NCI-H82 (cell line): ENCODE data around the gene GARNL3.

Source experiments
- DNase-seq: peaks from one replicate; lab custom pipeline; 2025; lab: John Stamatoyannopoulos, UW

Gene GARNL3

GRCh38 chr9:127388037-127388855 lies 123.7 kb downstream of the GARNL3 start:
- DNase-seq, result no peak

GRCh38 chr9:127388856-127389238 lies 124.3 kb downstream of the GARNL3 start:
- DNase-seq, result no peak

- DNase-seq, result no peak
Measured at GRCh38 chr9:127389381-127390247, 125.0 kb downstream of the GARNL3 start.

GRCh38 chr9:127390248-127390545 lies 125.6 kb downstream of the GARNL3 start:
- no peak for DNase-seq

GRCh38 chr9:127390563-127390962 lies 126.0 kb downstream of the GARNL3 start:
- no peak for DNase-seq

- DNase-seq, result no peak
Measured at GRCh38 chr9:127392166-127392565, 127.6 kb downstream of the GARNL3 start.

- no peak for DNase-seq
Measured at GRCh38 chr9:127392976-127393375, 128.4 kb downstream of the GARNL3 start.

GRCh38 chr9:127393645-127394044 lies 129.1 kb downstream of the GARNL3 start:
- no peak for DNase-seq

GRCh38 chr9:127395497-127396252 lies 131.1 kb downstream of the GARNL3 start:
- DNase-seq, result peak; percentile 37

- DNase-seq, result no peak
Measured at GRCh38 chr9:127396253-127396807, 131.8 kb downstream of the GARNL3 start.

- DNase-seq, result peak; percentile 100
Measured at GRCh38 chr9:127396808-127397645, 132.5 kb downstream of the GARNL3 start, which contains the start of gene SLC2A8. Gene SLC2A8, plus strand, starts transcription at chr9:127397169. Its CDS starts 62 bp downstream, at chr9:127397231.

GRCh38 chr9:127397646-127398274 lies 133.2 kb downstream of the GARNL3 start:
- DNase-seq, result peak; percentile 65

GRCh38 chr9:127398275-127398647 lies 133.7 kb downstream of the GARNL3 start:
- DNase-seq, result no peak

GRCh38 chr9:127398715-127399400 lies 134.3 kb downstream of the GARNL3 start:
- DNase-seq, result peak; percentile 38

GRCh38 chr9:127399736-127400269 lies 135.2 kb downstream of the GARNL3 start:
- DNase-seq, result no peak

- DNase-seq, result no peak
Measured at GRCh38 chr9:127402401-127403090, 138.0 kb downstream of the GARNL3 start.

GRCh38 chr9:127403507-127404192 lies 139.1 kb downstream of the GARNL3 start:
- no peak for DNase-seq

- DNase-seq, result no peak
Measured at GRCh38 chr9:127404631-127405030, 140.1 kb downstream of the GARNL3 start.
